ENCODE measurements around the gene TXNL4B.
A peak's percentile ranks its signal among the peaks of the same experiment; 100 is the strongest.

TXNL4B gene

DNA sequence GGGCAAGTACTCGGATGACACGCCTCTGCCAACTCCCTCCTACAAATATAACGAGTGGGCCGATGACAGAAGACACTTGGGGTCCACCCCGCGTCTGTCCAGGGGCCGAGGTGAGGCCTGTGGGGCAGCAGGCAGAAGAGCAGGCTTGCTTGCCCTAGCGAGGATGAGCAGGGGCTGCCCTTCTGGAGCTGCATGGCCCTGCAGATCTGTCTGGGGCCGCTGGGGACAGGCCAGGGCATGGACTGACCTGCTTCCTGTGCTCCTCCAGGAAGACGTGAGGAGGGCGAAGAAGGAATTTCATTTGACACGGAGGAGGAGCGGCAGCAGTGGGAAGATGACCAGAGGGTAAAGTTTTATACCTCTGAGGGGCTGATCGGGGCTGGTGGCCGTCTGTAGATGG lies 5.5 kb upstream of the TXNL4B start:
- Histone ChIP-seq H3K9me3 (ENCODE audit: severe bottlenecking) (no peaks in the 10 kb centered on the region), H3K27ac (no peak overlapping the region)

DNA sequence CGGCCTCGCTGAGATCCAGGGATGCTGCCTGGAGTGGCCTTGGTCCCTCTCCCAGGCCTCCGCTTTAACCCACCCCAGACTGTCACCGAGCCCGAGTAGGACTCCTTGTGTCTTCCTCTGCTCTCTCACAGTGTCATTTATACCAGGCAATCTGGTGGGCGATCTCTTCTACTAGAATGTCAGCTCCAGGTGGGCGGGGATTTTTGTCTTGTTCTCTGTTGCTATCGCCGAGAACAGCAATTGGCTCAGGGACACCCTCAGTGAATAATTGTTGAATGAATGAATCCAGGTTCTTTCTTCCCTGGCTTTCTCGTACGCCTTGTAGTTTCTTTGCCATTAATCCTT lies 818 bp upstream of the TXNL4B start:
- DNase-seq = no peak
- H3K36me3 ChIP-seq = peaks cover 46% of the 10 kb centered on the region
- TF ChIP-seq, protein P1, sequence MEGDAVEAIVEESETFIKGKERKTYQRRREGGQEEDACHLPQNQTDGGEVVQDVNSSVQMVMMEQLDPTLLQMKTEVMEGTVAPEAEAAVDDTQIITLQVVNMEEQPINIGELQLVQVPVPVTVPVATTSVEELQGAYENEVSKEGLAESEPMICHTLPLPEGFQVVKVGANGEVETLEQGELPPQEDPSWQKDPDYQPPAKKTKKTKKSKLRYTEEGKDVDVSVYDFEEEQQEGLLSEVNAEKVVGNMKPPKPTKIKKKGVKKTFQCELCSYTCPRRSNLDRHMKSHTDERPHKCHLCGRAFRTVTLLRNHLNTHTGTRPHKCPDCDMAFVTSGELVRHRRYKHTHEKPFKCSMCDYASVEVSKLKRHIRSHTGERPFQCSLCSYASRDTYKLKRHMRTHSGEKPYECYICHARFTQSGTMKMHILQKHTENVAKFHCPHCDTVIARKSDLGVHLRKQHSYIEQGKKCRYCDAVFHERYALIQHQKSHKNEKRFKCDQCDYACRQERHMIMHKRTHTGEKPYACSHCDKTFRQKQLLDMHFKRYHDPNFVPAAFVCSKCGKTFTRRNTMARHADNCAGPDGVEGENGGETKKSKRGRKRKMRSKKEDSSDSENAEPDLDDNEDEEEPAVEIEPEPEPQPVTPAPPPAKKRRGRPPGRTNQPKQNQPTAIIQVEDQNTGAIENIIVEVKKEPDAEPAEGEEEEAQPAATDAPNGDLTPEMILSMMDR (IDR thresholded peaks at IDR 0.05; ENCODE audit: low read depth, low read length) = no peak
- no peaks in the 10 kb centered on the region for H3K9me3 ChIP-seq (ENCODE audit: severe bottlenecking)
- peak overlapping the region; percentile 84 for H3K27ac ChIP-seq
- H3K27me3 ChIP-seq (ENCODE audit: insufficient read depth, low read depth, severe bottlenecking) = no peaks in the 10 kb centered on the region
- peak overlapping the region; percentile 98 for H3K4me3 ChIP-seq (ENCODE audit: low read depth, low read length)

More for the DNA sequence above, 5.5 kb upstream of the TXNL4B start:
- Histone ChIP-seq H3K36me3 (peaks cover 79% of the 10 kb centered on the region), H3K27me3 (ENCODE audit: insufficient read depth, low read depth, severe bottlenecking) (no peaks in the 10 kb centered on the region), H3K4me3 (ENCODE audit: low read depth, low read length) (no peak overlapping the region)
- no peak for DNase-seq
- TF ChIP-seq, protein P1 (IDR thresholded peaks at IDR 0.05; ENCODE audit: low read depth, low read length) = no peak

GRCh38 chr16:72092832-72093447 lies 480 bp downstream of the TXNL4B start:
- H3K36me3 ChIP-seq = peaks cover 45% of the 10 kb centered on the region

DNA sequence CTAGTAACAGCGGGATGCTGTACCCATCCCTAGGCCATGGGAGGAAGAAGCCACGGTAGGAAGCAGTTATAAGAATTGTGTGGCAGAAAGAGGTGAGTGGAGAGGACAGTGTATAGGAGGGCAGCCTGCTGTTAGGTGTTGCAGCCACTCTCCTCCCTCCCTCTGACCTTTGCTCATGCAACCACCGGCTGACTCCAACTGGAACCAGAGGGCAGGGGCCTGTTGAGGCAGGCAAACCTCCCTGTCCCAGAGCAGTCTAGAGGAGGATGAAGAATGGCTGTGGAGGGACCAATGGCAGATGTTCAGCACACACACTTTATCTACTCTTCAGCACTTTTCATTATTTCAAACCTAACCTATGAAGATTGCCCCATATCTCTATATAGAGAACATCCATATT lies 2.2 kb downstream of the TXNL4B start:
- peaks cover 41% of the 10 kb centered on the region for H3K36me3 ChIP-seq
- TF ChIP-seq, protein P1 (IDR thresholded peaks at IDR 0.05; ENCODE audit: low read depth, low read length) = no peak

More at GRCh38 chr16:72092832-72093447, 480 bp downstream of the TXNL4B start:
- TF ChIP-seq, protein P1 (IDR thresholded peaks at IDR 0.05; ENCODE audit: low read depth, low read length) = no peak
- DNase-seq = no peak
- Histone ChIP-seq H3K9me3 (ENCODE audit: severe bottlenecking) (no peaks in the 10 kb centered on the region), H3K27me3 (ENCODE audit: insufficient read depth, low read depth, severe bottlenecking) (no peaks in the 10 kb centered on the region), H3K27ac (peak overlapping the region; percentile 66), H3K4me3 (ENCODE audit: low read depth, low read length) (peak overlapping the region; percentile 98)

DNA sequence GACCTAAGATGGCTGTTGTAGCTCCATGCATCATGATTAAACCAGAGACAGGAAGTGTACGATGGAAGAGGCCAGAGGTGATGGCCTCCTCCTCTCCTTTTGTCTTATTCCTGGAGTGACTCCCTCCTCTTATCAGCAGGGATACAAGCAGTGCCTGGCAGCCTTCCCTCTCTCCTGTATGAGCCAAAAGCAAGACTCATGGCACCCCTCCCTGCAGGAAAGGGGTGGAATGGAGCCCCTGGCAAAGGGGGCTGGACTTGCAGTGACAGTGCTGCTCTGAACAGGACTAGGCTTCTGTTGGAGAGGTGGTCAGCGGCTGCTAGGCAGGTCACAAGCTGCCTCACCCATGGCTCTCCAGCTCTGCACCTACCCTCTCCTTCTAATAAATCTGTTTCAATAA lies 8.4 kb downstream of the TXNL4B start:
- peaks cover 51% of the 10 kb centered on the region for H3K36me3 ChIP-seq
- H3K27me3 ChIP-seq (ENCODE audit: insufficient read depth, low read depth, severe bottlenecking) = no peaks in the 10 kb centered on the region

More for the DNA sequence above, 2.2 kb downstream of the TXNL4B start:
- no peak for DNase-seq
- Histone ChIP-seq H3K27me3 (ENCODE audit: insufficient read depth, low read depth, severe bottlenecking) (no peaks in the 10 kb centered on the region), H3K4me3 (ENCODE audit: low read depth, low read length) (no peak overlapping the region), H3K9me3 (ENCODE audit: severe bottlenecking) (no peaks in the 10 kb centered on the region), H3K27ac (no peak overlapping the region)

More for the DNA sequence above, 8.4 kb downstream of the TXNL4B start:
- Histone ChIP-seq H3K9me3 (ENCODE audit: severe bottlenecking) (peaks cover 2% of the 10 kb centered on the region), H3K27ac (no peak overlapping the region), H3K4me3 (ENCODE audit: low read depth, low read length) (no peak overlapping the region)
- TF ChIP-seq, protein P1 (IDR thresholded peaks at IDR 0.05; ENCODE audit: low read depth, low read length) = no peak
- DNase-seq = no peak

Measured in WERI-Rb-1 (cell line).